CD4-positive, alpha-beta T cell treated with Interleukin-6 at 100 ng/mL for 8 hours (primary cell): ENCODE measurements around the gene PREP.
"Not testable (repeated sequence)": the region's sequence is repeated elsewhere in the genome, so short reads cannot be mapped to it uniquely, and the experiment has no call there.

Source experiments
- DNase-seq: peaks from one replicate; pipeline ENCODE4 v3.0.0-alpha.2; 2020; ENCODE audit warnings: mixed read lengths, low spot score

Gene PREP

GRCh38 chr6:105269390-105269789, 133.5 kb downstream of the PREP start:
- DNase-seq = no peak

- DNase-seq = no peak
Measured at GRCh38 chr6:105263685-105264610, 138.9 kb downstream of the PREP start.

- DNase-seq = no peak
Measured at GRCh38 chr6:105259913-105260889, 142.7 kb downstream of the PREP start.

GRCh38 chr6:105258816-105259215, 144.1 kb downstream of the PREP start:
- DNase-seq = no peak

DNA sequence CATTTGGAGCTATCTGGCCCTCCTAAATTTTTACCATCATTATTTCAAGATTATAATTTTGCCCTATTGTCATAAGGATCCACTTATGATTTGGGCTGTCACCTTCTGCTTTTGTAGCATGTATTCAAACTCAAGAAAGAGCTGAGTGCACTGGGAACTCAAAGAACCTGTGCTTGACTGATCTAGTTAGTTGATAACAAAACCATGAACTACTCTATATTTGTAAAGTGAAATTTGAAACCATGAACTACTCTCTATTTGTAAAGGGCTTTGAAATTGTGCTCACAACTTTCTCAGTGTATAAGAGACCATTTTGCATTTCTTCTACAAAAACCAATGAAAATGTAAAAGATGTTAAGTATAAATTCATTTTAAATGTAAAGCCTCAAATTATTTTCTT, 145.5 kb downstream of the PREP start:
- no peak for DNase-seq

GRCh38 chr6:105256619-105257018, 146.3 kb downstream of the PREP start:
- no peak for DNase-seq

GRCh38 chr6:105253787-105254186, 149.1 kb downstream of the PREP start:
- no peak for DNase-seq

GRCh38 chr6:105251689-105252088, 151.2 kb downstream of the PREP start:
- no peak for DNase-seq

- no peak for DNase-seq
Measured at GRCh38 chr6:105250533-105250932, 152.3 kb downstream of the PREP start.

GRCh38 chr6:105243487-105243886, 159.4 kb downstream of the PREP start:
- no peak for DNase-seq

GRCh38 chr6:105235155-105235554, 167.7 kb downstream of the PREP start:
- no peak for DNase-seq

- not testable (repeated sequence) for DNase-seq
Measured at GRCh38 chr6:105231771-105232170, 171.1 kb downstream of the PREP start.
